Measurements from ENCODE around the gene LVRN.

Gene LVRN

GRCh38 chr5:116032094-116032517, 69.8 kb downstream of the LVRN start, which contains the start of gene ARL14EPL:
Gene ARL14EPL (plus strand): TSS chr5:116032472. CDS start chr5:116051466, 18,994 bp downstream.
- H3K36me3 Mint-ChIP-seq, result no peaks in the 10 kb centered on the region
- H3K27me3 Mint-ChIP-seq, result peaks cover 18% of the 10 kb centered on the region
- H3K27ac Mint-ChIP-seq, result no peak within 1 kb of the TSS
- peaks cover 3% of the 10 kb centered on the region for H3K4me1 Mint-ChIP-seq (ENCODE audit: low read depth)
- H3K4me3 Mint-ChIP-seq, result no peak within 1 kb of the TSS
- no peaks in the 10 kb centered on the region for H3K9me3 Mint-ChIP-seq (ENCODE audit: low read depth)

GRCh38 chr5:116032991-116033390, 70.7 kb downstream of the LVRN start:
- H3K9me3 Mint-ChIP-seq (ENCODE audit: low read depth), result no peaks in the 10 kb centered on the region
- H3K27me3 Mint-ChIP-seq, result peaks cover 16% of the 10 kb centered on the region
- no peak overlapping the region for H3K4me3 Mint-ChIP-seq
- no peak overlapping the region for H3K27ac Mint-ChIP-seq
- H3K4me1 Mint-ChIP-seq (ENCODE audit: low read depth), result peaks cover 3% of the 10 kb centered on the region
- H3K36me3 Mint-ChIP-seq, result no peaks in the 10 kb centered on the region

- H3K4me1 Mint-ChIP-seq (ENCODE audit: low read depth), result peaks cover 3% of the 10 kb centered on the region
Observed at GRCh38 chr5:116035123-116035522, 72.8 kb downstream of the LVRN start.

GRCh38 chr5:116037236-116037822, 75.1 kb downstream of the LVRN start:
- no peak overlapping the region for H3K27ac Mint-ChIP-seq
- no peak overlapping the region for H3K4me3 Mint-ChIP-seq
- H3K27me3 Mint-ChIP-seq, result peaks cover 11% of the 10 kb centered on the region
- no peaks in the 10 kb centered on the region for H3K4me1 Mint-ChIP-seq (ENCODE audit: low read depth)
- H3K36me3 Mint-ChIP-seq, result no peaks in the 10 kb centered on the region
- no peaks in the 10 kb centered on the region for H3K9me3 Mint-ChIP-seq (ENCODE audit: low read depth)

More at GRCh38 chr5:116035123-116035522, 72.8 kb downstream of the LVRN start:
- Mint-ChIP-seq H3K36me3 (no peaks in the 10 kb centered on the region), H3K27ac (no peak overlapping the region), H3K4me3 (no peak overlapping the region), H3K9me3 (ENCODE audit: low read depth) (no peaks in the 10 kb centered on the region), H3K27me3 (peaks cover 14% of the 10 kb centered on the region)

GRCh38 chr5:116038817-116039216, 76.5 kb downstream of the LVRN start:
- Mint-ChIP-seq H3K36me3 (no peaks in the 10 kb centered on the region), H3K4me1 (ENCODE audit: low read depth) (no peaks in the 10 kb centered on the region), H3K9me3 (ENCODE audit: low read depth) (no peaks in the 10 kb centered on the region), H3K4me3 (no peak overlapping the region), H3K27me3 (peaks cover 11% of the 10 kb centered on the region), H3K27ac (no peak overlapping the region)

GRCh38 chr5:116042375-116042774, 80.1 kb downstream of the LVRN start:
- Mint-ChIP-seq H3K27ac (no peak overlapping the region), H3K4me3 (no peak overlapping the region), H3K36me3 (no peaks in the 10 kb centered on the region), H3K27me3 (peaks cover 5% of the 10 kb centered on the region), H3K4me1 (ENCODE audit: low read depth) (no peaks in the 10 kb centered on the region), H3K9me3 (ENCODE audit: low read depth) (no peaks in the 10 kb centered on the region)

GRCh38 chr5:116044073-116044472, 81.8 kb downstream of the LVRN start:
- Mint-ChIP-seq H3K27ac (no peak overlapping the region), H3K9me3 (ENCODE audit: low read depth) (no peaks in the 10 kb centered on the region), H3K4me3 (no peak overlapping the region)

GRCh38 chr5:116045821-116046220, 83.5 kb downstream of the LVRN start:
- H3K9me3 Mint-ChIP-seq (ENCODE audit: low read depth), result no peaks in the 10 kb centered on the region
- H3K27ac Mint-ChIP-seq, result no peak overlapping the region
- peaks cover 3% of the 10 kb centered on the region for H3K27me3 Mint-ChIP-seq
- no peaks in the 10 kb centered on the region for H3K36me3 Mint-ChIP-seq
- H3K4me3 Mint-ChIP-seq, result no peak overlapping the region
- H3K4me1 Mint-ChIP-seq (ENCODE audit: low read depth), result no peaks in the 10 kb centered on the region

More at GRCh38 chr5:116044073-116044472, 81.8 kb downstream of the LVRN start:
- Mint-ChIP-seq H3K36me3 (no peaks in the 10 kb centered on the region), H3K4me1 (ENCODE audit: low read depth) (no peaks in the 10 kb centered on the region), H3K27me3 (peaks cover 1% of the 10 kb centered on the region)

GRCh38 chr5:116046261-116046660, 84.0 kb downstream of the LVRN start:
- Mint-ChIP-seq H3K4me3 (no peak overlapping the region), H3K27me3 (peaks cover 3% of the 10 kb centered on the region), H3K4me1 (ENCODE audit: low read depth) (no peaks in the 10 kb centered on the region), H3K9me3 (ENCODE audit: low read depth) (no peaks in the 10 kb centered on the region), H3K36me3 (no peaks in the 10 kb centered on the region), H3K27ac (no peak overlapping the region)

- Mint-ChIP-seq H3K27ac (no peak overlapping the region), H3K4me1 (ENCODE audit: low read depth) (no peaks in the 10 kb centered on the region), H3K4me3 (no peak overlapping the region), H3K36me3 (no peaks in the 10 kb centered on the region), H3K9me3 (ENCODE audit: low read depth) (no peaks in the 10 kb centered on the region), H3K27me3 (peaks cover 1% of the 10 kb centered on the region)
Observed at GRCh38 chr5:116046823-116047222, 84.5 kb downstream of the LVRN start.

- Mint-ChIP-seq H3K4me1 (ENCODE audit: low read depth) (no peaks in the 10 kb centered on the region), H3K9me3 (ENCODE audit: low read depth) (no peaks in the 10 kb centered on the region), H3K4me3 (no peak overlapping the region), H3K27me3 (peaks cover 19% of the 10 kb centered on the region), H3K36me3 (no peaks in the 10 kb centered on the region), H3K27ac (no peak overlapping the region)
Observed at GRCh38 chr5:116058346-116058936, 96.2 kb downstream of the LVRN start.

GRCh38 chr5:116062352-116062751, 100.1 kb downstream of the LVRN start:
- Mint-ChIP-seq H3K4me3 (no peak overlapping the region), H3K27ac (no peak overlapping the region), H3K27me3 (peaks cover 19% of the 10 kb centered on the region), H3K4me1 (ENCODE audit: low read depth) (no peaks in the 10 kb centered on the region), H3K36me3 (no peaks in the 10 kb centered on the region), H3K9me3 (ENCODE audit: low read depth) (no peaks in the 10 kb centered on the region)

- H3K9me3 Mint-ChIP-seq (ENCODE audit: low read depth), result no peaks in the 10 kb centered on the region
- no peak overlapping the region for H3K4me3 Mint-ChIP-seq
- no peaks in the 10 kb centered on the region for H3K4me1 Mint-ChIP-seq (ENCODE audit: low read depth)
- H3K27ac Mint-ChIP-seq, result no peak overlapping the region
- H3K27me3 Mint-ChIP-seq, result peaks cover 12% of the 10 kb centered on the region
- H3K36me3 Mint-ChIP-seq, result no peaks in the 10 kb centered on the region
Observed at GRCh38 chr5:116063950-116064349, 101.7 kb downstream of the LVRN start.

GRCh38 chr5:116068028-116068632, 105.9 kb downstream of the LVRN start:
- Mint-ChIP-seq H3K27ac (no peak overlapping the region), H3K9me3 (ENCODE audit: low read depth) (no peaks in the 10 kb centered on the region), H3K36me3 (no peaks in the 10 kb centered on the region), H3K27me3 (peaks cover 17% of the 10 kb centered on the region), H3K4me1 (ENCODE audit: low read depth) (no peaks in the 10 kb centered on the region), H3K4me3 (no peak overlapping the region)

GRCh38 chr5:116071211-116071610, 108.9 kb downstream of the LVRN start:
- peaks cover 11% of the 10 kb centered on the region for H3K4me1 Mint-ChIP-seq (ENCODE audit: low read depth)
- H3K27ac Mint-ChIP-seq, result no peak overlapping the region
- no peaks in the 10 kb centered on the region for H3K36me3 Mint-ChIP-seq
- peaks cover 13% of the 10 kb centered on the region for H3K27me3 Mint-ChIP-seq
- no peak overlapping the region for H3K4me3 Mint-ChIP-seq
- peaks cover 7% of the 10 kb centered on the region for H3K9me3 Mint-ChIP-seq (ENCODE audit: low read depth)
